GM19240 (cell line): ENCODE data around the gene TCF7L2.

Experiments
- DNase-seq: peaks from one replicate; pipeline ENCODE4 v3.0.0; 2011; ENCODE audit warnings: low spot score; ENCODE audit not compliant: insufficient read length

TCF7L2 gene

GRCh38 chr10:112949875-112950507 lies at the start of gene TCF7L2:
TSS of gene TCF7L2 (plus strand) at chr10:112950247. CDS start at chr10:112950757, 510 bp downstream.
- peak; percentile 20 for DNase-seq

GRCh38 chr10:112902730-112903129 lies 47.3 kb upstream of the TCF7L2 start:
- no peak for DNase-seq

GRCh38 chr10:112904000-112904399 lies 46.0 kb upstream of the TCF7L2 start:
- no peak for DNase-seq

- DNase-seq = no peak
Measured at GRCh38 chr10:112906945-112907344, 43.1 kb upstream of the TCF7L2 start.

- DNase-seq = no peak
Measured at GRCh38 chr10:112907893-112908292, 42.2 kb upstream of the TCF7L2 start.

GRCh38 chr10:112911206-112911605 lies 38.8 kb upstream of the TCF7L2 start:
- no peak for DNase-seq

GRCh38 chr10:112912410-112912928 lies 37.6 kb upstream of the TCF7L2 start:
- DNase-seq = no peak

- DNase-seq = no peak
Measured at GRCh38 chr10:112913255-112913654, 36.8 kb upstream of the TCF7L2 start.

GRCh38 chr10:112913661-112914287 lies 36.3 kb upstream of the TCF7L2 start:
- DNase-seq = no peak

- DNase-seq = no peak
Measured at GRCh38 chr10:112914288-112914952, 35.6 kb upstream of the TCF7L2 start.

- DNase-seq = no peak
Measured at GRCh38 chr10:112915590-112916572, 34.2 kb upstream of the TCF7L2 start.

- DNase-seq = no peak
Measured at GRCh38 chr10:112917681-112918080, 32.4 kb upstream of the TCF7L2 start.

- DNase-seq = no peak
Measured at GRCh38 chr10:112918771-112919170, 31.3 kb upstream of the TCF7L2 start.

- DNase-seq = no peak
Measured at GRCh38 chr10:112919721-112920120, 30.3 kb upstream of the TCF7L2 start.

GRCh38 chr10:112926906-112927688 lies 22.9 kb upstream of the TCF7L2 start:
- DNase-seq = no peak

- no peak for DNase-seq
Measured at GRCh38 chr10:112927980-112928379, 22.1 kb upstream of the TCF7L2 start.

- DNase-seq = no peak
Measured at GRCh38 chr10:112932658-112933057, 17.4 kb upstream of the TCF7L2 start.

- DNase-seq = no peak
Measured at GRCh38 chr10:112934193-112934592, 15.9 kb upstream of the TCF7L2 start.

GRCh38 chr10:112938808-112939482 lies 11.1 kb upstream of the TCF7L2 start:
- no peak for DNase-seq

- no peak for DNase-seq
Measured at GRCh38 chr10:112945811-112946210, 4.2 kb upstream of the TCF7L2 start.
